Measurements from ENCODE around the gene FOXS1.

The FOXS1 gene

GRCh38 chr20:31861135-31861384, 15.7 kb upstream of the FOXS1 start:
- no peak for DNase-seq (ENCODE audit: low read depth)

- no peak for DNase-seq (ENCODE audit: low read depth)
These were observed 15.2 kb upstream of the FOXS1 start for GRCh38 chr20:31860390-31861134.

GRCh38 chr20:31859998-31860380, 14.6 kb upstream of the FOXS1 start:
- no peak for DNase-seq (ENCODE audit: low read depth)

- no peak for DNase-seq (ENCODE audit: low read depth)
These were observed 14.0 kb upstream of the FOXS1 start for GRCh38 chr20:31859266-31859997.

- DNase-seq (ENCODE audit: low read depth) = no peak
These were observed 13.3 kb upstream of the FOXS1 start for GRCh38 chr20:31858760-31859083.

DNA sequence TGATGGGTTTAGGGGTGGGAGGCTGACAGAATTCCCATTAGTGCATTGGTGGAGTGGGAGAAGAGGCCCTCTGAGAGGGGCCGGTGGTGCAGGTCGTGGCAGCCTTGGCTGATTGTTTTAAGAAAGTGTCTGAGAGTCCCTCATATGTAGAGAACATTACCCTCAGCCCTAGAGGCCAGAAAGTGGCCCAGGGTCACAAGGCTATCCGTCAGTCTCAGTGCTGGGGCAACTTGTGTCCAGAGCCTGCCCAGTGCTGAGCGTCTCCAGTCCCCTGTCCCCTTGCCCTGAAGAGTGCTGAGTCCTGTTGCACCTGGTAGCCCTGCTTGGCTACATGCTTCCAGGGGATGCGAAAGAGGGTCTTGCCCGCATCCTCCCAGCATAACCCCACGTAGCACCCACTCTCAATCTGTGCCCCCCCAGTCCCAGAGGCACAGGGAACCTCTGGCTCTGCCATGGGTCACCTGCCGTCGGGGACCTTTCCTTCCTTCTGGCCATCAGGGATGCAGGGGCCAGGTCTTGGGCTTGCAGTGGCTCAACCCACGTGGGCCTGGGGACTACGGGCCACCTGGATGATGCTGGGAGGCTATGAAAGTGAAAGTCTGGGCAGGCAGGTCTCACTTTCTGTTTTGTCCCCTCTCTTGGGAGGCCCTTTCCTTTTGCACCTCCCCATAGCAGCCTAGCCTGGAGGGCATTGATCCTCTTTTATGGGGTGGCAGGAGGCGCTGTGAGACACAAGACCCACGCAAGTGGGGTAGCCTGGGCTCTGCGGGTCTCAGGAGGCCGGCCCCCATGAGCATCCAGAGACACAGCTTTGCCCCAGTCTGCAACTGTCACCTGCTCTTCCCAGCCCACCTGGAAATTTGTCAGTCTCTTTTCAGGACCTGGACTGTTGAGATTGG, 12.7 kb upstream of the FOXS1 start:
- no peak for DNase-seq (ENCODE audit: low read depth)

DNA sequence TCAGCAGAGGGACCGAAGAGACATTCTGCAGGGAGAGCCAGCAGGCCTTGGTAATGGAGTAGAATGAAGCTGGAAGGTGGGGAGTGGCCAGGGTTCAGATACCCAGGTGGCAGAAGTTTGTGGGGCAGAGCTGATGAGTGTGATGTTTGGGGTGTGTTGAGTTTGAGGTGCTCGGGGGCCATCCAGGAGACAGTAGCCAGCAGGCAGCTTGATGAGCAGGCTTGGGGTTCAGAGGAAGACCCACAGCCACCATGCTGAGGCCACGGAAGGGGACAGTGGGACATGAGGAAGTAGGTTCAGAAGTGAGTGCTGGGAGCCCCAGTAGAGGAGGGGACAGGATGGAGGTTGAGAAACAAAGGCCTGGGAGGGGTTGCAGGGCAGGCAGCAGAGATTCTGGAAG, 11.1 kb upstream of the FOXS1 start:
- no peak for DNase-seq (ENCODE audit: low read depth)

DNA sequence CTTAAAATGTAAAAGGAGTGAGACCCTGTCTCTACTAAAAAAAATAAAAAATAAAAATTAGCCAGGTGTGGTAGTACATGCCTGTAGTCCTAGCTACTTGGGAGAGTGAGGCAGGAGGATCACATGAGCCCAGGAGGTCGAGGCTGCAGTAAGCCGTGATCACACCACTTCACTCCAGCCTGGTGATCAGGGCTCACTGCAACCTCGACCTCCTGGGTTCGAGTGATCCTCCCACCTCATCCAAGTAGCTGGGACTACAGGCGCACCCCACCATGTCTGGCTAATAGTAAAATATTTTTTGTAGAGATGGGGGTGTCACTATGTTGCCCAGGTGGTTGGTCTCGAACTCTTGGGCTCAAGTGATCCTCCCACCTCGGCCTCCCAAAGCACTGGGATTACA, 8.1 kb upstream of the FOXS1 start:
- no peak for DNase-seq (ENCODE audit: low read depth)

GRCh38 chr20:31851240-31851955, 6.0 kb upstream of the FOXS1 start:
- no peak for DNase-seq (ENCODE audit: low read depth)

GRCh38 chr20:31849306-31849930, 4.0 kb upstream of the FOXS1 start:
- no peak for DNase-seq (ENCODE audit: low read depth)

DNA sequence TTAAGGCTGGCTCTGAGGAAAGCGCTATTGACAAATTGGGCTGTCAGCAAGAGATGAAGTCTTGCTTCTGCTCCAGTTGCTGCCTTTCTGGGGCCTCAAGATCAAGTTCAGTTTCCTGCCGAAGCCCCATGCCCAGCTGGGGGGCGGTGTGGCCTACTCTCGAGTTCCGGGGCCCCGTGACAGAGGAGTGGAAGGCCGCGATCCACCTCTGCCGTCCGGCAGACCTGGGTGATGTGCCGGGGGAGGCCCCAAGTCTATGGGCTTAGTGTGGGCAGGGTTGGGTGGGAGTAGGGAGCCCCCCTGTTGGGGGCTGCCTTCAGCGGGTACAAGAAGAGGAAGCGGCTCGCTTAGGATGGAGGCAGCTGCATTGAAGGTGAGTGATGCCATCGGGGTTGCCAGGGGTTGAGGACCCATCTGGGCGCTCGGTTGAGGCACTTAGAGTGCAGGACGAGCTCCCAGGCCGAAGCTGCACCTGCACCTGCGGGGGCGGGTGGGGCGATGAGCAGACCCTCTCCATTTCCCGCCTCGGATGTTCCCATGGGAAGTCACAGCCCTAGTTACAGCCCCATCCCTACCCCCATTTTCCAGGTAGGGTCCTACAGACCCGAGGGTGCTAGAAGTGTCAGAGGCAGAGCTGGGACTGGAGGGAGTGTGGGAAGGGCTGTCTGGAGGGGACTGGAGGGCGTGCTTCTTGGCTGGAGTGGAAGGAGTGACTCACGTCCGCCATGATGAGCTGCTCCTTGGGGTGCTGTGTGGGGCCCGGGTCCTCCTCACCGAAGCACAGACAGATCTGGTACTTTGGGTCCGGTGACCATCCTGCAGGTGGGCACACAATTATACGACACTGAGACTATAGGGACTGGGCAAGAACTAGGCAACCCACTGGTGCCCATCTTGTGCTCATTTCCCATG, 2.9 kb upstream of the FOXS1 start:
- DNase-seq (ENCODE audit: low read depth) = no peak

DNA sequence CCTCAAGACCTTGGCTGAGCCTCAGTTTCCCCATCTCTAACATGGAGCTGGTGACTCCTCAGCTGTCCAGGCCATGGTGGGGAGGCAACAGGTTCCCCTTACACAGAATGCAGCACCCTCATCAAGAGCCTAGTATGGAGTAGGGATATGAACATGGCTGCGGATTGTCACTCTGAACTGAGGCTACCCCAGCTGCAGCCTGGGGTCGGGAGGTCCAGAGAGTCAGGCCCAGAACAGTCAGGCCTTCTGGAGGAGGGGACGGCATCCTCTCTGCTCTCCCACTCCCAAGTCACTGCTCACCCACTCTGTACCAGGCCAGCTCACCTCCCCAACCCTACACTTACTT, 1.4 kb upstream of the FOXS1 start:
- no peak for DNase-seq (ENCODE audit: low read depth)

- no peak for DNase-seq (ENCODE audit: low read depth)
These were observed 586 bp downstream of the FOXS1 start for GRCh38 chr20:31844737-31845299.

- no peak for DNase-seq (ENCODE audit: low read depth)
These were observed 1.5 kb downstream of the FOXS1 start for GRCh38 chr20:31843881-31844280.

DNA sequence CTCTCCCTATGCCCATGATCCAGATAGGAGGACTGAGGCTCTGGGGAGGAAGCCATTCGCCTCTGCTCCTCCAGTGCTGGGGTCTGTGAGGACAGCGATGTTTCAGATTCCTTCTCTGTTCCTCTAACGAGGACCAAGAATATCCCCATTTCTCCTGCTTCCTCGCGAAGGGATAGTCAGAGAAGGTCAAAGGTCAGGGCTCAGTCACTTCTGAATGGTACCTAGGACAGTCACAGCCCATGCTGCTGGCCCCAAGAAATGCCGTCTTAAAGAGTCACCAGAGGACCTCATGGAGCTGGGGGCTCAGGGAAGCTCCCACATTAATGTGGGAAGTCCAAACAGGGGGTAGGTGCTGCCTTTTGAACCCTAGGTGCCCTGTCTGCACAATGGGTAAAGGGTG, 2.1 kb downstream of the FOXS1 start:
- no peak for DNase-seq (ENCODE audit: low read depth)

DNA sequence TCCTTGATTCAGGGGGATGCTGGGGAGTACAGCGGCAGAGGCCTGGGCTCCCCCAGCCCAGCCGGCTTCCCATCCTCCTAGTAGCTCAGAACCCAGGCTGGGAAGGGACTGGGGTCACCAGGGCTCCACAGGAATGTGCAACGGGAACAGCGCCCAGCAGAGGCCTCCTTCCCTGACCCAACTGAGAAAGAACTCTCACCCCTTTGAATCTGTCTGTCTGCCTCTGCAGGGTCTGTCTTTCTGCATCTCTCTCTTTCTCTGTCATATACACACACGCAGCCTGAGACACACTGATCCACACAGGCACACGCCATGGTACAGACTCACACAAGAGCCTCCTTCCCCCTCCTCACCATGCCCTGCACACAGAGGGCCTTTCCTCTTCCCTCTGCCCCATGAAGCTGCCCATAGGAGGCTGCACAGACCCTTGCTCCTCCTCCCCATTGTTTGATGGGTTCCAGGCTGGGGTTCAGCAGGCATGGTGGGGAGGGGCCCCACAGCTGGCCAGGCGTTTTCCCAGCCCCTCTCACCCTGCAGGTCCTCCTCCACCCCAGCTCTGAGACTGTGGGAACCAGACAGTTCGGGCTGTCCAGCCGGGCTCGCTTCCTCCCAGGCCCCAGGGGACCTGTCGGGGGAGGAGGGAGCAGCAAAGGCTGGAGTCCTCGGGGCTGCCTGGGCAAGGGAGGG, 2.8 kb downstream of the FOXS1 start:
- DNase-seq (ENCODE audit: low read depth) = no peak

GRCh38 chr20:31841928-31842327, 3.5 kb downstream of the FOXS1 start:
- no peak for DNase-seq (ENCODE audit: low read depth)

DNA sequence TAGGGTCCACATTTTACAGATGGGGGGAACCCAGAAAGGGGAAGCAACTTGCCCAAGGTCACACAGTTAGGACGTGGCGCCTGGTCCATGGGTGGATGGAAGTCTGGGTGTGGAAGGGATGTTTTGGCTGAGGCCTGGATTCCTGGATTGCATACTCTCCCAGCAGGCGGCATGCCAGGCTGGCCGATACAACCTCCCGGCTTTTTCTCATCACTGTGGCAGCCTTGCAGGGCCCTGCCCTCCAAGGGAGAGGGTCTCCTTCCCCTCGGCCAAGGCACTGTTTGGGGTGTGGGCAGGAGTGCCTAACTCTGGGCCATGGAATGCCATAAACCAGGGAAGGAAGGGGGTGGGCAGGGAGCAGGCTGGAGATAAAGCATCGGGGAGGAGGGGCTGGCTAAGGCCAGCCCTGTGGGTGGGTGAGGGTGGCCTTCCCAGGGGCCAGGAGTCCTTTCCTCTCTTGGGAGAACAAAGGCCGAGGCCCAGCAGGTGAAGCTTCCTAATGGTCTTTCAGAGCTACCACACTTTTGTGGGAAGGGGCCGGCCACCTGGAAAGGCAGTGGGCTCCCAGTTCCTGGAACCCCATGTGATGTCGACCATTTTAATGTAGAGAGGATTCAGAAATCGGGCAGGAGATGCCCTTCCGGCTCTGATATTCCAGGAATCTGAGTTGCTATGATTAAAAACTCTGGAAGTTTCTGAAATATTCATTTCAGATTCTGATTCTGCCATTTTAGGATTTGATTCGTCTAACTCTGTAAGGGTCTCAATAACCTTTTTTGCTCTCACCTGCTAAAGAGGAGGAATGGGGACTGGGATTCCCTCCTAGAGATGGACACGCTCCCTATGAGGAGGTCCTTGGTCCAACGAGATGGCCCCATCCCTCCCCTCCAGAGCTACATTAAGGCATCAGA, 4.2 kb downstream of the FOXS1 start:
- DNase-seq (ENCODE audit: low read depth) = no peak
